ENCODE data around the gene ABCC10.
"Not testable (repeated sequence)": the region's sequence is repeated elsewhere in the genome, so short reads cannot be mapped to it uniquely, and the experiment has no call there.

The ABCC10 gene

GRCh38 chr6:43498291-43498690 lies 71.0 kb downstream of the ABCC10 start:
- DNase-seq (ENCODE audit: low spot score) = not testable (repeated sequence)

DNA sequence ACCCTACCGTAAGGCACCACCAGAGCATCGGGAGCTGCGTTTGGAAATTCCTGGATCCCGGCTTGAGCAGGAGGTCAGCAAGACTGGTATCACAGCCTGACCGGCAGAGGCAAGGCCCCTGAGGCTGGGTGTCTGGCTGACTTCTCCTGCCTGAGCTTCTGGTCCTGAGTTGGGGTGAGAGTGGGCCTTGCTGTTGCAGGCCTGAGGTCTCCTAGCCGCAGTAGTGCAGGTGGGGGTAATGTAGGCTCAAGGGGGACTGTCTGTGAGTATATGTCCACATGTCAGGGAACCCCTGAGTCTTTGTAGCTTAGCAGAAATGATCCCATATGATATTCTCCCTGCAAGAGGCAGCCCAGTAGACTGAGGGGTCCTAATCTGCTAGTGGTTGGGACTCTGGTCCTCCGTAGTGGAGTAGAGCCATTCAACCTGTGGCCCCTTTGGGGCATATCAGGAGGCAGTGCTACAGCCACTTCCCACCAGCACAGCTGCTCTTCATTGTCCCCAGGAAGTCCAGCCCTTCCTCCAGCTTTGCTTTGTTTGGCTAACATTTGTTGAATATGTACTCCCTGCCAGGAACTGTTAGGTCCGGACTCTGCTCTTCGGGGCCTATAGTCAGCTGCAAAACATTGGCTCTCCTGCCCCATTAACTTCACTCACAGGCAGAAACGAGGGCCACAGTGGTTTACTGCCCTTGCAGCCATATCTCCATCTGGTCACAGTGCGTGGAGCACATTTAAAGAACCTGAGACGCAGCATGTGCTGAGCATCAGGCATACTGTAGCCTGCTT lies 71.9 kb downstream of the ABCC10 start:
- DNase-seq (ENCODE audit: low spot score) = no peak
